ENCODE measurements around the gene CCNL2.

GRCh38 chr1:1432951-1433803 is 34.0 kb upstream of the CCNL2 start:
- TF ChIP-seq EZH2phosphoT487 (IDR thresholded peaks at IDR 0.05; ENCODE audit: insufficient read depth, low read depth) = no peak
- no peak for TF ChIP-seq EZH2 (IDR thresholded peaks at IDR 0.05; ENCODE audit: insufficient read depth, poor library complexity, severe bottlenecking)
